ENCODE data around the gene MID2.
"Not testable (repeated sequence)": the region's sequence is repeated elsewhere in the genome, so short reads cannot be mapped to it uniquely, and the experiment has no call there.

MID2 gene

GRCh38 chrX:107936434-107936730 lies 110.7 kb downstream of the MID2 start:
- Mint-ChIP-seq H3K27ac (no peak overlapping the region), H3K4me1 (ENCODE audit: low read depth) (no peaks in the 10 kb centered on the region), H3K36me3 (ENCODE audit: low read depth) (no peaks in the 10 kb centered on the region), H3K4me3 (no peak overlapping the region), H3K27me3 (ENCODE audit: low read depth) (peaks cover 9% of the 10 kb centered on the region), H3K9me3 (no peaks in the 10 kb centered on the region)
- DNase-seq (ENCODE audit: low spot score) = no peak

GRCh38 chrX:107940095-107940494 lies 114.4 kb downstream of the MID2 start:
- no peak overlapping the region for H3K4me3 Mint-ChIP-seq
- no peaks in the 10 kb centered on the region for H3K36me3 Mint-ChIP-seq (ENCODE audit: low read depth)
- no peak for DNase-seq (ENCODE audit: low spot score)
- H3K27me3 Mint-ChIP-seq (ENCODE audit: low read depth) = peaks cover 9% of the 10 kb centered on the region
- H3K9me3 Mint-ChIP-seq = no peaks in the 10 kb centered on the region
- no peaks in the 10 kb centered on the region for H3K4me1 Mint-ChIP-seq (ENCODE audit: low read depth)
- H3K27ac Mint-ChIP-seq = no peak overlapping the region

GRCh38 chrX:107955337-107955736 lies 129.7 kb downstream of the MID2 start:
- H3K36me3 Mint-ChIP-seq (ENCODE audit: low read depth); H3K27me3 Mint-ChIP-seq (ENCODE audit: low read depth); H3K27ac Mint-ChIP-seq; DNase-seq (ENCODE audit: low spot score); H3K4me3 Mint-ChIP-seq; H3K9me3 Mint-ChIP-seq; H3K4me1 Mint-ChIP-seq (ENCODE audit: low read depth): not testable (repeated sequence)

GRCh38 chrX:107968623-107969022 lies 143.0 kb downstream of the MID2 start:
- Mint-ChIP-seq H3K27ac (no peak overlapping the region), H3K9me3 (no peaks in the 10 kb centered on the region)

GRCh38 chrX:107970073-107970472 lies 144.4 kb downstream of the MID2 start:
- no peak overlapping the region for H3K4me3 Mint-ChIP-seq
- no peaks in the 10 kb centered on the region for H3K9me3 Mint-ChIP-seq
- H3K36me3 Mint-ChIP-seq (ENCODE audit: low read depth) = no peaks in the 10 kb centered on the region
- H3K27ac Mint-ChIP-seq = no peak overlapping the region
- DNase-seq (ENCODE audit: low spot score) = no peak
- no peaks in the 10 kb centered on the region for H3K4me1 Mint-ChIP-seq (ENCODE audit: low read depth)
- H3K27me3 Mint-ChIP-seq (ENCODE audit: low read depth) = no peaks in the 10 kb centered on the region

More at GRCh38 chrX:107968623-107969022, 143.0 kb downstream of the MID2 start:
- no peaks in the 10 kb centered on the region for H3K27me3 Mint-ChIP-seq (ENCODE audit: low read depth)
- H3K4me3 Mint-ChIP-seq = no peak overlapping the region
- no peaks in the 10 kb centered on the region for H3K4me1 Mint-ChIP-seq (ENCODE audit: low read depth)
- no peak for DNase-seq (ENCODE audit: low spot score)
- H3K36me3 Mint-ChIP-seq (ENCODE audit: low read depth) = no peaks in the 10 kb centered on the region

GRCh38 chrX:107971636-107972035 lies 146.0 kb downstream of the MID2 start:
- Mint-ChIP-seq H3K9me3 (no peaks in the 10 kb centered on the region), H3K4me3 (no peak overlapping the region), H3K36me3 (ENCODE audit: low read depth) (no peaks in the 10 kb centered on the region), H3K27ac (no peak overlapping the region), H3K27me3 (ENCODE audit: low read depth) (no peaks in the 10 kb centered on the region), H3K4me1 (ENCODE audit: low read depth) (no peaks in the 10 kb centered on the region)
- no peak for DNase-seq (ENCODE audit: low spot score)
